Uterus (tissue), 4 donors: ENCODE measurements around the gene TRIM40. TPM values are rescaled to one million over a fixed set of nuclear protein-coding genes. Genes with fewer than 3 reads are reported as not detected.

ENCODE experiments used
- DNase-seq, 2 donors: peaks; one replicate each; pipeline ENCODE4 v3.0.0-alpha.2; 2019 to 2020
- H3K27ac ChIP-seq, 2 donors: fragments of 200-600 bp; sonication (generic); 1 replicate in 1 of 2; 2 replicates in 1 of 2; pipeline ENCODE4 v1.5.1; 2016 to 2018
- H3K27me3 ChIP-seq, 2 donors: fragments of 200-600 bp; sonication (generic); one replicate each; pipeline ENCODE4 v1.5.1; 2018 to 2019; ENCODE audit warnings: control low read depth in 1 of 2
- H3K36me3 ChIP-seq, 2 donors: fragments of 200-600 bp; sonication (generic); one replicate each; pipeline ENCODE4 v1.5.1; 2019; ENCODE audit warnings: control low read depth in 1 of 2
- H3K4me1 ChIP-seq, 2 donors: fragments of 200-600 bp; sonication (generic); one replicate each; pipeline ENCODE4 v1.5.1; 2018 to 2019; ENCODE audit warnings: control low read depth in 1 of 2
- H3K4me3 ChIP-seq, 2 donors: fragments of 200-600 bp; sonication (generic); 1 replicate in 1 of 2; 2 replicates in 1 of 2; pipeline ENCODE4 v1.5.1; 2018 to 2019; ENCODE audit warnings: mild to moderate bottlenecking in 1 of 2
- H3K9me3 ChIP-seq, 2 donors: fragments of 200-600 bp; sonication (generic); one replicate each; pipeline ENCODE4 v1.5.1; 2019; ENCODE audit warnings: control low read depth in 1 of 2
- POLR2A ChIP-seq, 2 donors: fragments of 450-650 bp; IDR thresholded peaks; one replicate each; pipeline ENCODE4 v1.6.1; 2016; ENCODE audit warnings: antibody characterized with exemption in 2 of 2, mild to moderate bottlenecking in 1 of 2, moderate library complexity in 1 of 2
- intact Hi-C: fragments of 100-400 bp; cut with DNase I; formaldehyde crosslinking; loops from one replicate; pipeline ENCODE4 v1.15.1; 2023; ENCODE audit warnings: low total_unique reads
- total RNA-seq, 4 donors: library from RNA; depleted of rRNA in 3 of 4; stranded (reverse); fragments of >200 nt in 3 of 4; gene quantifications; one replicate each; pipeline versions ENCODE4 v1.1.0 to v1.2.4, GENCODE V29; 2014 to 2023
- TF ChIP-seq, protein P1 (sequence below), 4 experiments: fragments of 200-600 bp in 2 of 4; fragments of 450-650 bp in 2 of 4; sonication (generic) in 2 of 4; IDR thresholded peaks; one replicate each; pipeline ENCODE4 v1.5.1; 2016 to 2019; ENCODE audit warnings: antibody characterized with exemption in 4 of 4, mild to moderate bottlenecking in 2 of 4, moderate library complexity in 1 of 4
- donor health status: DM: yes; HTN: yes; CAD: no.

Gene TRIM40
- total RNA-seq, 4 donors from 2014 or later = not detected

- Histone ChIP-seq H3K27me3 (peaks cover 5 to 21% of the 10 kb centered on the region in 2 donors), H3K36me3 (no peaks in the 10 kb centered on the region), H3K27ac (no peak overlapping the region), H3K4me1 (no peaks in the 10 kb centered on the region), H3K9me3 (no peaks in the 10 kb centered on the region), H3K4me3 (no peak overlapping the region)
- no peak for TF ChIP-seq POLR2A (IDR thresholded peaks at IDR 0.05)
- TF ChIP-seq, protein P1, sequence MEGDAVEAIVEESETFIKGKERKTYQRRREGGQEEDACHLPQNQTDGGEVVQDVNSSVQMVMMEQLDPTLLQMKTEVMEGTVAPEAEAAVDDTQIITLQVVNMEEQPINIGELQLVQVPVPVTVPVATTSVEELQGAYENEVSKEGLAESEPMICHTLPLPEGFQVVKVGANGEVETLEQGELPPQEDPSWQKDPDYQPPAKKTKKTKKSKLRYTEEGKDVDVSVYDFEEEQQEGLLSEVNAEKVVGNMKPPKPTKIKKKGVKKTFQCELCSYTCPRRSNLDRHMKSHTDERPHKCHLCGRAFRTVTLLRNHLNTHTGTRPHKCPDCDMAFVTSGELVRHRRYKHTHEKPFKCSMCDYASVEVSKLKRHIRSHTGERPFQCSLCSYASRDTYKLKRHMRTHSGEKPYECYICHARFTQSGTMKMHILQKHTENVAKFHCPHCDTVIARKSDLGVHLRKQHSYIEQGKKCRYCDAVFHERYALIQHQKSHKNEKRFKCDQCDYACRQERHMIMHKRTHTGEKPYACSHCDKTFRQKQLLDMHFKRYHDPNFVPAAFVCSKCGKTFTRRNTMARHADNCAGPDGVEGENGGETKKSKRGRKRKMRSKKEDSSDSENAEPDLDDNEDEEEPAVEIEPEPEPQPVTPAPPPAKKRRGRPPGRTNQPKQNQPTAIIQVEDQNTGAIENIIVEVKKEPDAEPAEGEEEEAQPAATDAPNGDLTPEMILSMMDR (IDR thresholded peaks at IDR 0.05) = no peak
- intact Hi-C loops = no loop called here
- no peak for DNase-seq
Measured at GRCh38 chr6:30168741-30169140, 32.8 kb downstream of the TRIM40 start.

GRCh38 chr6:30169658-30170614 lies 34.0 kb downstream of the TRIM40 start:
- H3K27ac ChIP-seq = no peak overlapping the region
- peaks cover 5 to 21% of the 10 kb centered on the region in 2 donors for H3K27me3 ChIP-seq
- no peaks in the 10 kb centered on the region for H3K4me1 ChIP-seq
- intact Hi-C loops = no loop called here
- no peaks in the 10 kb centered on the region for H3K36me3 ChIP-seq
- H3K9me3 ChIP-seq = no peaks in the 10 kb centered on the region
- TF ChIP-seq, protein P1 (IDR thresholded peaks at IDR 0.05) = peak; percentile 45 to 64 (median 58)
- TF ChIP-seq POLR2A (IDR thresholded peaks at IDR 0.05) = no peak
- no peak overlapping the region for H3K4me3 ChIP-seq
- no peak for DNase-seq

- intact Hi-C loops = no loop called here
- no peaks in the 10 kb centered on the region for H3K9me3 ChIP-seq
- H3K27ac ChIP-seq = no peak overlapping the region
- no peak overlapping the region for H3K4me3 ChIP-seq
- no peak for TF ChIP-seq POLR2A (IDR thresholded peaks at IDR 0.05)
- no peaks in the 10 kb centered on the region for H3K4me1 ChIP-seq
- DNase-seq = no peak
- peaks cover 5 to 21% of the 10 kb centered on the region in 2 donors for H3K27me3 ChIP-seq
- H3K36me3 ChIP-seq = no peaks in the 10 kb centered on the region
Measured at GRCh38 chr6:30171677-30172471, 35.9 kb downstream of the TRIM40 start.

DNA sequence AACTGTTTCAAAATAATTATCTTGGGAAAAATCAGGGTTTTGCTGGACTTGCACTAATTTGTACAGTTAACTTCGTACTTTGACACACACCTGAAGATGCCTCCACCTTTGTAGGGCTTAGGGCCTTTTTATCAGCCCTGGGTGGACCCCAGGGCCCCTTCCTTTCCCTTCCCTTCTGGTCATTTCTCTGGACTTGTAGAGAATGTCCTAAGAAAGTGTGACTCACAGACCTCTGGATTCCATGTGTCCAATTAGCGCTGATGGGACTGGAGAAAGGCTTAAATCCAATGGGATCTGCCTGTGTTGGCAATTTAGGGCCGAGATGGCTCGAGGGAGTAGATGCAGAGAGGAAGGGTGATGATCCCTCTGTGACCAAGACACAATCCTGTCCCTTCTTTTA lies 36.7 kb downstream of the TRIM40 start:
- Histone ChIP-seq H3K27ac (no peak overlapping the region), H3K4me3 (no peak overlapping the region), H3K4me1 (no peaks in the 10 kb centered on the region), H3K27me3 (peaks cover 5 to 21% of the 10 kb centered on the region in 2 donors), H3K9me3 (no peaks in the 10 kb centered on the region), H3K36me3 (no peaks in the 10 kb centered on the region)
- TF ChIP-seq POLR2A (IDR thresholded peaks at IDR 0.05) = no peak
- TF ChIP-seq, protein P1 (IDR thresholded peaks at IDR 0.05) = no peak
- intact Hi-C loops = no loop called here
- DNase-seq = no peak

DNA sequence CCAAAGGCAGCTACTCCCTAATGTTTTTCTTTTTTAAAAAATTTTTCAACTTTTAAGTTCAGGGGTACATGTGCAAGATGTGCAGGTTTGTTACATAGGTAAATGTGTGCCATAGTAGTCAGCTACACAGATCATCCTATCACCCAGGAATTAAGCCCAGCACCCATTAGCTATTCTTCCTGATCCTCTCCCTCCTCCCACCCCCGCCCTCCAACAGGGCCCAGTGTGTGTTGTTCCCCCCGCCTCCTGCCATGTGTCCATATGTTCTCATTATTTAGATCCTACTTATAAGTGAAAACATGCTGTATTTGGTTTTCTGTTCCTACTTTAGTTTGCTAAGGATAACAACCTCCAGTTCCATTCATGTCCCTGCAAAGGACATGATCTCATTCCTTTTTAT lies 39.8 kb downstream of the TRIM40 start:
- peaks cover 5 to 13% of the 10 kb centered on the region in 2 donors for H3K27me3 ChIP-seq
- no peak for TF ChIP-seq POLR2A (IDR thresholded peaks at IDR 0.05)
- no peak overlapping the region for H3K4me3 ChIP-seq
- intact Hi-C loops = no loop called here
- no peak overlapping the region for H3K27ac ChIP-seq
- H3K36me3 ChIP-seq = no peaks in the 10 kb centered on the region
- no peaks in the 10 kb centered on the region for H3K4me1 ChIP-seq
- no peaks in the 10 kb centered on the region for H3K9me3 ChIP-seq
- DNase-seq = no peak

- Histone ChIP-seq H3K27ac (no peak overlapping the region), H3K4me1 (no peaks in the 10 kb centered on the region), H3K4me3 (no peak overlapping the region), H3K9me3 (no peaks in the 10 kb centered on the region), H3K36me3 (no peaks in the 10 kb centered on the region), H3K27me3 (no peaks in the 10 kb centered on the region)
- DNase-seq = no peak
- intact Hi-C loops = no loop called here
- TF ChIP-seq POLR2A (IDR thresholded peaks at IDR 0.05) = no peak
Measured at GRCh38 chr6:30178837-30179236, 42.9 kb downstream of the TRIM40 start.
